Neural crest cell (in vitro differentiated cells): Measurements from ENCODE around the gene FANCL. TPM values are rescaled to one million over a fixed set of nuclear protein-coding genes. Genes with fewer than 3 reads are reported as not detected.

Experiments
- DNase-seq: peaks from one replicate; pipeline ENCODE4 v3.0.0; 2021; ENCODE audit warnings: low read depth, mixed read lengths, low spot score
- H3K27ac Mint-ChIP-seq: one replicate; pipeline ENCODE4 v1.8.0; 2021; ENCODE audit warnings: mild to moderate bottlenecking, mixed read lengths; ENCODE audit not compliant: unreplicated experiment
- H3K27me3 Mint-ChIP-seq: 2 replicates; pipeline ENCODE4 v1.8.0; 2021; ENCODE audit warnings: low read depth, mild to moderate bottlenecking, mixed read lengths
- H3K36me3 Mint-ChIP-seq: 2 replicates; pipeline ENCODE4 v1.8.0; 2021; ENCODE audit warnings: low read depth, mild to moderate bottlenecking, mixed read lengths
- H3K4me1 Mint-ChIP-seq: 2 replicates; pipeline ENCODE4 v1.8.0; 2021; ENCODE audit warnings: mixed read lengths
- H3K4me3 Mint-ChIP-seq: one replicate; pipeline ENCODE4 v1.8.0; 2021; ENCODE audit warnings: mild to moderate bottlenecking, mixed read lengths
- H3K9me3 Mint-ChIP-seq: 2 replicates; pipeline ENCODE4 v1.8.0; 2021; ENCODE audit warnings: mixed read lengths
- total RNA-seq: library from RNA; stranded (reverse); gene quantifications from 2 replicates; pipeline ENCODE4 v1.2.1, GENCODE V29; 2021
- TF ChIP-seq, protein P1 (sequence below): fragments of 200-600 bp; sonication (generic); conservative IDR thresholded peaks from 2 replicates; pipeline ENCODE4 v1.5.0; 2021; ENCODE audit warnings: antibody characterized with exemption, mild to moderate bottlenecking

Gene FANCL
- total RNA-seq, 1 donor from 2014 or later: 43.4 TPM

DNA sequence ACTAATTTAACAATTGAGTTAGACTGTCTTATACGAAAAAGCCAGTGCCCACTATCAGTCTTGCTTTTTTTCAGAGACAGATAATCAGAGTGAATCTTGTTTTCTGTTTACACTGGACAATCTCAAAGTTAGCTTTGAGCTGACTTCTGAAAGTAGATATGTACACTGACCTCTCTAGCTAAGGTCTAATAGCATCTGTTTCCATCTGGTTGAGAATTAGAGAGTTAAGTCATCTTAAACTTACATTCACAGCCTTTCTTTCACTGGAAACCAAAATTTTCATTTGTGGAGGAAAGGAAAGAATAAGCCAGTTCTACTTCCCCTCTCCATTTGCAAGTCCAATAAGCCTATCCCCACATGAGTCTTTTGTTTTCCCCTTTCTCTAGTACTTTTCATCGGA, 105.3 kb downstream of the FANCL start:
- peaks cover 7% of the 10 kb centered on the region for H3K4me1 Mint-ChIP-seq
- TF ChIP-seq, protein P1, sequence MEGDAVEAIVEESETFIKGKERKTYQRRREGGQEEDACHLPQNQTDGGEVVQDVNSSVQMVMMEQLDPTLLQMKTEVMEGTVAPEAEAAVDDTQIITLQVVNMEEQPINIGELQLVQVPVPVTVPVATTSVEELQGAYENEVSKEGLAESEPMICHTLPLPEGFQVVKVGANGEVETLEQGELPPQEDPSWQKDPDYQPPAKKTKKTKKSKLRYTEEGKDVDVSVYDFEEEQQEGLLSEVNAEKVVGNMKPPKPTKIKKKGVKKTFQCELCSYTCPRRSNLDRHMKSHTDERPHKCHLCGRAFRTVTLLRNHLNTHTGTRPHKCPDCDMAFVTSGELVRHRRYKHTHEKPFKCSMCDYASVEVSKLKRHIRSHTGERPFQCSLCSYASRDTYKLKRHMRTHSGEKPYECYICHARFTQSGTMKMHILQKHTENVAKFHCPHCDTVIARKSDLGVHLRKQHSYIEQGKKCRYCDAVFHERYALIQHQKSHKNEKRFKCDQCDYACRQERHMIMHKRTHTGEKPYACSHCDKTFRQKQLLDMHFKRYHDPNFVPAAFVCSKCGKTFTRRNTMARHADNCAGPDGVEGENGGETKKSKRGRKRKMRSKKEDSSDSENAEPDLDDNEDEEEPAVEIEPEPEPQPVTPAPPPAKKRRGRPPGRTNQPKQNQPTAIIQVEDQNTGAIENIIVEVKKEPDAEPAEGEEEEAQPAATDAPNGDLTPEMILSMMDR: no peak
- no peak overlapping the region for H3K27ac Mint-ChIP-seq
- no peaks in the 10 kb centered on the region for H3K36me3 Mint-ChIP-seq
- no peaks in the 10 kb centered on the region for H3K9me3 Mint-ChIP-seq
- no peak for DNase-seq
- H3K27me3 Mint-ChIP-seq: no peaks in the 10 kb centered on the region
- H3K4me3 Mint-ChIP-seq: no peak overlapping the region

DNA sequence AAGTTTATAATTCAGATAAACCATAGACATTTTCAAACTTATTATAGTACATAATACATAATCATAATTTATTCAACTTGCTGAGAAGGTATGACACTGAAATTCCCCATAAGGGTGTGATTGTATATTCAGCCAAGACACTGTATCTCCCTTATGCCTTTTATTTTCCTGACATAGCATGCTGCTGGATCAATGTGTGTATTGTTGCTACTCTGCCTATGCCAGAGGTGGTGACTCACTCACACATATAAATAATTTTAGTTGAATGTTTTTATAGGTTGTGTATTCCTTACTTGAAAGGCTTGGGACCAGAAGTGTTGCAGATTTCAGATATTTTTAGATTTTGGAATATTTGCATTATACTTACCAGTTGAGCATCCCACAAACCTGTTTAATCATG, 107.7 kb downstream of the FANCL start:
- TF ChIP-seq, protein P1: no peak
- H3K27me3 Mint-ChIP-seq: no peaks in the 10 kb centered on the region
- H3K4me1 Mint-ChIP-seq: peaks cover 7% of the 10 kb centered on the region
- no peaks in the 10 kb centered on the region for H3K9me3 Mint-ChIP-seq
- H3K36me3 Mint-ChIP-seq: no peaks in the 10 kb centered on the region
- no peak overlapping the region for H3K4me3 Mint-ChIP-seq
- no peak overlapping the region for H3K27ac Mint-ChIP-seq
- no peak for DNase-seq

DNA sequence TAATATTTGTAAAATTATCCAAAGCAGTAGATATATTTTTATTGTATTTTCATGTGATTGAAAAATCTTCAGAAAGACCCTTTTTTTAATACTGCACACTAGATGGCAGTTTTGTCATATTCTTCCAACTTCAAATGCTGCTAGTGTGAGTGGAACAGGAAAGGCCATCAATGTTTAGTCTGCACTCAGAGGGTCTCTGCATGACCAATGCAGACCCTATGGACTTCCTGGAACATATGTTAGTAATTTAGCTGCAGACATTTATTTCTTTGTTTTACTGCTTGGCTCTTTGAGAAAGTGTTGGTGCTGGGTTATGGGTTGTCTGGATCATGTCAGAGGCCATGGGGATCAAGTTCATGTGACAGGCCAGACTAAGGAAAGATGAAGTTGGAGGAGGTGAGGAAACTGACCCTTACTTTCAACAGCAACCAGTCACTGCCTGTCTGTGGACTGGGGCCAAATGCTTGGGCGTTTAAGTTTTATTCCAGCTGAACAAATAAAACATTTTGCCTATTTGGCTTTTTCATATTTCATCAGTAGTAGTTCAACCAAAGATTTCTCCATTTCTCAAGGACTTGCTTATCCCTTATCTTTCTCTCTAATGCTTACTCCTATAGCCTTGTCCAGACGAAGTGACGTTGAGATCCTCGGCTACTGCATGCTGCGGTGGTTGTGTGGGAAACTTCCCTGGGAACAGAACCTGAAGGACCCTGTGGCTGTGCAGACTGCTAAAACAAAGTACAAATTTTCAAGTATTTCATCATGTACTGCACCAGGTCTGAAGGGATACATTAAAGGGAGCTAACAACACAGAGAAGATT, 109.7 kb downstream of the FANCL start:
- H3K9me3 Mint-ChIP-seq: no peaks in the 10 kb centered on the region
- H3K27me3 Mint-ChIP-seq: no peaks in the 10 kb centered on the region
- peaks cover 7% of the 10 kb centered on the region for H3K4me1 Mint-ChIP-seq
- no peak overlapping the region for H3K4me3 Mint-ChIP-seq
- H3K36me3 Mint-ChIP-seq: no peaks in the 10 kb centered on the region
- H3K27ac Mint-ChIP-seq: peak overlapping the region; percentile 9
- TF ChIP-seq, protein P1: peak; percentile 44
- DNase-seq: no peak

DNA sequence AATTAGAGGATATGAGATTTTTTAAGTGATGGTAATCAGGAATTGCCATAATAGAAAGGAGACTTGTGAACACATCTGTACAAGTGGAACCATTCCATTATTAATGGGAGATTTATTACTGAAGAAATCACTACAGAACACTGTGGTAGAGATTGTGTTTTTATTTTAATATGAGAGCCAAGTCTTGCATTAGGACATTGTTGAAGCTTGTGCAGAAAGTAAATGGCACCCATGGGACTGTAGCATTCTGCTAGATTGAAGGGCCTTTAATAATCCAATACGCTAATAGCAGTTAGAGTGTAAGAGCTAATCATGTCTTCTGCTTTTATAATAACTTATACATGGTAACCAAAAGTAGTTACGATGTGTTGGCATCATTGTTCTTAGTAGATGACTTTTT, 110.9 kb downstream of the FANCL start:
- no peak for DNase-seq
- no peak overlapping the region for H3K27ac Mint-ChIP-seq
- H3K27me3 Mint-ChIP-seq: no peaks in the 10 kb centered on the region
- TF ChIP-seq, protein P1: no peak
- H3K9me3 Mint-ChIP-seq: no peaks in the 10 kb centered on the region
- no peak overlapping the region for H3K4me3 Mint-ChIP-seq
- no peaks in the 10 kb centered on the region for H3K36me3 Mint-ChIP-seq
- peaks cover 7% of the 10 kb centered on the region for H3K4me1 Mint-ChIP-seq

DNA sequence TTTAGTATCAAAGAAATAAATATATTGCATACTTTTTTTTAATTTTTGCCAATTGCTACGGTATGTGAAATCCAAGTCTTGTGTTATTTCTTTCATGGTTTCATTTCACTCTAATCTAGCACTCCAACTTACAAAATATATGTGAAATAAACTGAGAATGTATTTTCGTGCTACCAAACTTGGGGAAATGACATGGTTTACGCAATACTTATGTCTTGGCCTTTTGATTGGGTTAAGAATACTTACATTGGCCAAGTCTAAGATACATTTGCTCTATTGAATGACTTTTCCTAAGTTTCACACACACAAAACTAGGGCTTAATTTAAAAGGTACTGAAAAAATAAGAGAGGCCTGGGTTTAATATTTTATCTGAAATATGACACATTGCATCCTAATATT, 114.0 kb downstream of the FANCL start:
- TF ChIP-seq, protein P1: no peak
- Mint-ChIP-seq H3K36me3 (no peaks in the 10 kb centered on the region), H3K4me3 (no peak overlapping the region), H3K4me1 (peaks cover 7% of the 10 kb centered on the region), H3K9me3 (no peaks in the 10 kb centered on the region), H3K27ac (no peak overlapping the region), H3K27me3 (no peaks in the 10 kb centered on the region)
- no peak for DNase-seq
